Bronchial epithelial cell (primary cell): ENCODE results near the gene CDK5. TPM values are rescaled to one million over a fixed set of nuclear protein-coding genes. Genes with fewer than 3 reads are reported as not detected.
A peak's percentile ranks its signal among the peaks of the same experiment; 100 is the strongest.
"Not testable (repeated sequence)": the region's sequence is repeated elsewhere in the genome, so short reads cannot be mapped to it uniquely, and the experiment has no call there.

ENCODE experiments used
- DNase-seq: peaks from one replicate; pipeline ENCODE4 v3.0.0-alpha.2; 2010; ENCODE audit warnings: low read depth
- FAIRE-seq: peaks from 2 replicates; lab custom pipeline; 2011; peaks lifted over from hg19 to GRCh38; lab: Jason Lieb, UNC
- H3K27me3 ChIP-seq: 2 replicates; pipeline ENCODE4 v1.5.1; 2011; ENCODE audit warnings: low read length; ENCODE audit not compliant: control insufficient read depth, insufficient read depth
- H3K36me3 ChIP-seq: 2 replicates; pipeline ENCODE4 v1.5.1; 2011; ENCODE audit warnings: low read length; ENCODE audit not compliant: control insufficient read depth, insufficient read depth
- H3K4me3 ChIP-seq: 2 replicates; pipeline ENCODE4 v1.5.1; 2011; ENCODE audit warnings: mild to moderate bottlenecking, low read depth, low read length, control low read depth
- total RNA-seq: library from RNA; depleted of rRNA; stranded (reverse); fragments of >200 nt; gene quantifications from 2 replicates; pipeline ENCODE4 v1.2.1, GENCODE V29; 2014
- TF ChIP-seq, protein P1 (sequence below): IDR thresholded peaks from 2 replicates; pipeline ENCODE4 v1.5.1; 2011; ENCODE audit warnings: mild to moderate bottlenecking, moderate library complexity, low read length, control low read depth, inconsistent platforms; ENCODE audit not compliant: insufficient read depth, severe bottlenecking

CDK5 gene
- total RNA-seq, 1 donor from 2014 or later: 12.4 TPM

DNA sequence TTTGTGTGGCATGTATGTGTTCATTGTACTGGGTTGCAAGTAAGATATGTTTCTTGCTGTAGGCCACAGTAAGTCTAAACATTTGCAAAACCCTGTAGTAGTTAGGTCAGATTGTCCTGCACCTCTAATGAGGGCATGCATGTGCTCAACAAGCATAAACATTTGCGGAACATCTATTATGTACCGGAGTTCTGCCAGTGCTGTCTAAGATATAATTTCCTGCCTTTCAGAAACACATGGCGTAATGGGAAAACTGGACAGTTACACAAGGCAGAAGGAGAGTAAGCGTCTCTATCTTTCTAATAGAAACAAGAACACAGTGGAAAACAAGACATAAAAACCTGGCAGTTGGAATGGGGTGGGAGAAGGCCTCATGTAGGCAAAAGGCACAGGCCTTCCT, 26.7 kb downstream of the CDK5 start:
- Histone ChIP-seq H3K4me3 (no peak overlapping the region), H3K36me3 (peaks cover 14% of the 10 kb centered on the region), H3K27me3 (no peaks in the 10 kb centered on the region)
- FAIRE-seq (no peak), DNase-seq (no peak)
- TF ChIP-seq, protein P1, sequence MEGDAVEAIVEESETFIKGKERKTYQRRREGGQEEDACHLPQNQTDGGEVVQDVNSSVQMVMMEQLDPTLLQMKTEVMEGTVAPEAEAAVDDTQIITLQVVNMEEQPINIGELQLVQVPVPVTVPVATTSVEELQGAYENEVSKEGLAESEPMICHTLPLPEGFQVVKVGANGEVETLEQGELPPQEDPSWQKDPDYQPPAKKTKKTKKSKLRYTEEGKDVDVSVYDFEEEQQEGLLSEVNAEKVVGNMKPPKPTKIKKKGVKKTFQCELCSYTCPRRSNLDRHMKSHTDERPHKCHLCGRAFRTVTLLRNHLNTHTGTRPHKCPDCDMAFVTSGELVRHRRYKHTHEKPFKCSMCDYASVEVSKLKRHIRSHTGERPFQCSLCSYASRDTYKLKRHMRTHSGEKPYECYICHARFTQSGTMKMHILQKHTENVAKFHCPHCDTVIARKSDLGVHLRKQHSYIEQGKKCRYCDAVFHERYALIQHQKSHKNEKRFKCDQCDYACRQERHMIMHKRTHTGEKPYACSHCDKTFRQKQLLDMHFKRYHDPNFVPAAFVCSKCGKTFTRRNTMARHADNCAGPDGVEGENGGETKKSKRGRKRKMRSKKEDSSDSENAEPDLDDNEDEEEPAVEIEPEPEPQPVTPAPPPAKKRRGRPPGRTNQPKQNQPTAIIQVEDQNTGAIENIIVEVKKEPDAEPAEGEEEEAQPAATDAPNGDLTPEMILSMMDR: no peak

DNA sequence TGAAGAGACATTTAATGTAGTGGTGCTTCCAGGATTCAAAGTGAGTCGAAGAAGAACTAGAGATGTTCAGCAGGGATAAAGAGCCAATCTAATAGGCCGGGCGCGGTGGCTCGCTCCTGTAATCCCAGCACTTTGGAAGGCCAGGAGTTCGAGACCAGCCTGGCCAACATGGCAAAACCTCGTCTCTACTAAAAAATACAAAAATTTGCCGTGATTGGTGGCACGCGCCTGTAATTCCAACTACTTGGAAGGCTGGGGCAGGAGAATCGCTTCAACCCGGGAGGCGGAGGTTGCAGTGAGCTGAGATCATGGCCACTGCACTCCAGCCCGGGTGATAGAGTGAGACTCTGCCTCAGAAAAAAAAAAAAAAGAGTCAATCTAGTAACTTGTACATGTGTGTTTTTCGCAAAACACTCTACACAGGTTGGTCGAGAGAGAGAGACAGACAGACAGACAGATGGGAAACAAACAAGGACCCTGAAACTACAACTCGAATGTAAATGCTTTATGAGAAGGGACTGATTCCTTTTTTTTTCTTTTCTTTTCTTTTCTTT, 28.7 kb downstream of the CDK5 start:
- Histone ChIP-seq H3K27me3 (no peaks in the 10 kb centered on the region), H3K4me3 (peak overlapping the region; percentile 67), H3K36me3 (peaks cover 3% of the 10 kb centered on the region)
- TF ChIP-seq, protein P1: no peak
- no peak for DNase-seq
- no peak for FAIRE-seq

DNA sequence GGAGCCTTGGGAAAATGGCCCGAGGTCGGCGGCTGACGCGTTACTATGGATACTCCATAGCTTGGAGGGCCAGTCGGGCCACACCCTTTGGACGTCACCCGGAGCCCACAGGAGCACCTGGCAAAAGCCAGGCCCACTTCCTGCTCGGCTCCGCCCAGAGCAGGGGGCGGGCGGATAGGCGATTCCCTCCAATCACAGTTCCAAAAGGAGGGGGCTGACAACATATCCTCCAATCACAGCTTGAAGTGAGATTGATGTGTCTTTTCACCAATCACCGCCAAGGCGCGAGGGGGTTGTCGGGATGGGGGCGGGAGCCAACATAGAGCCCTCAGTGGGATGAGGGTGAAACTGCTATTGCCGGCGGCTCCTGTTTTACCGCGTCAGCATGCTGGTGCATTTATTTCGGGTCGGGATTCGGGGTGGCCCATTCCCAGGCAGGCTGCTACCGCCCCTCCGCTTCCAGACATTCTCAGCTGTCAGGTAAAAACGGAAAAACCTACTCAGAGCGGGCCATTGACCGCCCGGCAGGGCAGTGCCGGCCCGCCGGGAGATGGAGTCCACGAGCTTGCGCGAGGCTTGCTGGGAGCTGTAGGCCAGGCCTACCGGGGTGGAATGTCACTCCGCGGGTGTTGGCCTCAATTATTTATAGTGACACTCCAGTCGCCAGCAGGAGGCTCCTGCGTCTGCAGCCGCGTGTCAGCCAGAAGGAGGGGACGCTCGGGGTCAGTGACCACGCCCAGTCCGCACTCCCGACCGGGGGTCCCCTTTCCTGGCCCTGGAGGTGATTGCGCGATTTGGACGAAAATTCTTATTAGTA, 29.4 kb downstream of the CDK5 start, which contains the start of gene ABCB8:
Gene ABCB8, plus strand, starts transcription at position 320 of the 817 bp plus-strand sequence. Its CDS starts 66 bp downstream, at position 386.
- peak; percentile 98 for DNase-seq
- no peak for FAIRE-seq
- no peaks in the 10 kb centered on the region for H3K27me3 ChIP-seq
- H3K4me3 ChIP-seq: peak within 1 kb of the TSS; percentile 67
- peaks cover under 1% of the 10 kb centered on the region for H3K36me3 ChIP-seq
- TF ChIP-seq, protein P1: peak; percentile 53

DNA sequence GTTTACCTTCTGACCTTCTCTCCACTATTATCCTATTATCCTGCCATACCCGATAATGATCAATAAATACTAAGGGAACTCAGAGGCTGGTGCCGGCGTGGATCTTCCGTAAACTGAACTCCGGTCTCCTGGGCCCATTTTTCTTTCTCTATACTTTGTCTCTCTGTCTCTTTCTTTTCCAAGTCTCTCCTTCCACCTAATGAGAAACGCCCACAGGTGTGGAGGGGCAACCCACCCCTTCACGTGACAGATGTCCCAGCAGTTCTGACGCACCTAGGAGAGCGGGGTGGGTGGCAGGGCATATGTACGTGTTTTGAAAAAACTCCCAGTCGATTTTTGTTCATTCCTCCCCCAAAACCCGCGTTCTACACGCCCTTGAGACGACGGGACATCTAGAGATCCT, 30.0 kb downstream of the CDK5 start:
- H3K4me3 ChIP-seq: peak overlapping the region; percentile 34
- H3K27me3 ChIP-seq, H3K36me3 ChIP-seq, DNase-seq, FAIRE-seq: not testable (repeated sequence)

DNA sequence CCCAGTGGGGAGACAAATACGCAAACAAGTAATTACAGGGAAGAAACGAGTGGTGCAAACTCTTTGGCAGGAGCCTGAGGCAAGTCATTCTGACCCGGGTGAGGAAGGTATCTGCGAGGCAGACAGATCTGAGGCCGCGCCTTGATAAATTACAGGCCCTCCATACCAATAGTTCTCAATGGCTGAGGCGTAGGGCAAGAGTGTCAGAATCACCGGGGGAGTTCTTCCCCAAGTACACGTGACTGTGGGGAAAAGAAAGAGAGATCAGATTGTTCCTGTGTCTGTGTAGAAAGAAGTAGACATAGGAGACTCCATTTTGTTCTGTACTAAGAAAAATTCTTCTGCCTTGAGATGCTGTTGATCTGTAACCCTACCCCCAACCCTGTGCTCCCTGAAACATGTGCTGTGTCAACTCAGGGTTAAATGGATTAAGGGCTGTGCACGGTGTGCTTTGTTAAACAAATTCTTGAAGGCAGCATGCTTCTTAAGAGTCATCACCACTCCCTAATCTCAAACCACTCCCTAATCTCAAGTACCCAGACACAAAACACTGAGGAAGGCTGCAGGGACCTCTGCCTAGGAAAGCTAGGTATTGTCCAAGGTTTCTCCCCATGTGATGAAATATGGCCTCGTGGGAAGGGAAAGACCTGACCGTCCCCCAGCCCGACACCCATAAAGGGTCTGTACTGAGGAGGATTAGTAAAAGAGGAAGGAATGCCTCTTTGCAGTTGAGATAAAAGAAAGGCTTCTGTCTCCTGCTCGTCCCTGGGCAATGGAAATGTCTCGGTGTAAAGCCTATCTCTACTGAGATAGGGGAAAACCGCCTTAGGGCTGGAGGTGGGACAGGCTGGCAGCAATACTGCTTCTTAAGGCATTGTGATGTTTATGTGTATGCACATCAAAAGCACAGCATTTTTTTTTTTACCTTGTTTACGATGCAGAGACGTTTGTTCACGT, 30.6 kb downstream of the CDK5 start:
- H3K4me3 ChIP-seq: peak overlapping the region; percentile 34
- DNase-seq: peak; percentile 63
- FAIRE-seq, H3K27me3 ChIP-seq, H3K36me3 ChIP-seq: not testable (repeated sequence)

DNA sequence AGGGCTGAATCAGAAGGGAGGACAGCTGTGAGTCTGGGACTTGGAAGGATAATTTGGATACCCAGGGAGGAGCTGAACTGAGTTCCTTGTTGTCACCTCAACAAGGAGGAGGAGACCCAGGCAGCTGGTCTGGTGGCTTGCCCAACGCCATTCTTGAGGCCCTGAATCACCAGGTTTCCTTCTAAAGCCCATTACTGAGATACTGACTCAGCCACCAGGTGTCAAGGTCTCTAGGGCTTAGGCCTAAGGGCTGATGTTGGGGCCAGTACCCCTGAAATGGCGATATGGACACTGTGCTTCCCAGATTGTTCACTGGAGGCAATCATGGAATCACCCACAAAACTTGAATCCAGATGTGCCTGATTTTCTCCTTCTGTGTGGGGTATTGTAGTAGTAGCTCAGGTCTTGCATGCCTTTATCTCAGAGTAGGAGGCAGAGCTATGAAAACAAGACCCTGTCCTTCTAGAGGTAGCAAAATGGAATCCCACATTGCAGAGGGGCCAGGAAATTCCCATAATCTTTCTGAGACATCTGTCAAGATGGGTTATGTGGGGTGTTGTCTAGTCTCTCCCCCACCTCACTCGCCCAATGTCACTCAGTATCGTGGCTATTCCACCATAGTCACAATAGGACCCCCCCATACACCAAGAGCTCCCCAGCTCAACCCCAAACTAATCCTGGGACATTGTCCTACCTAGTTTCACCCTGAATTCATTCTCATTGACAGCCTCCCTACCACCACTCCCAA, 31.6 kb downstream of the CDK5 start:
- H3K27me3 ChIP-seq: no peaks in the 10 kb centered on the region
- TF ChIP-seq, protein P1: no peak
- H3K36me3 ChIP-seq: no peaks in the 10 kb centered on the region
- DNase-seq: peak; percentile 86
- H3K4me3 ChIP-seq: no peak overlapping the region
- no peak for FAIRE-seq
